Measurements from ENCODE around the gene LDHB. TPM values are rescaled to one million over a fixed set of nuclear protein-coding genes. Genes with fewer than 3 reads are reported as not detected.
"Not testable (repeated sequence)": the region's sequence is repeated elsewhere in the genome, so short reads cannot be mapped to it uniquely, and the experiment has no call there.

The LDHB gene
- total and polyA plus RNA-seq, 7 donors, result 217 to 424 (median 377) TPM

DNA sequence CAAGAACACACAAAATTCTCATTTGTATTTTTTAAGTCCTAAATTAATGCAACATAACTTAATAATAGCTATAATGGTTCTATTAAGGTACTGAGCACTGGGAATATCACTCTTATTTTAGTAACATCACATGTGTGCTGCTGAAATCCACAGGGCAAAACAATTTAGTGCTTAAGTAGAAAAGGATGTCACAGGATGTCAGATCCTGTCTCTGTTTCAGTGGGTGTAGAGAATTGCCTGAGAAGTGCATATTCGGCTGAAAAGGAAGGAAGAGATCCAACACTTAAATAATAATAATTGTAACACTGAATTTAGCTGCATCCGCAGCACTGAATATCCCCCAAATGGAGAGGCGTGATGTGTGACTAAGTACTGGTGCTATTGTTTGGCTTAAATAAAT is 8.6 kb downstream of the LDHB start:
- no peak overlapping the region for H3K4me3 ChIP-seq
- no peaks in the 10 kb centered on the region for H3K27me3 ChIP-seq
- no peak for DNase-seq
- 60 to 62% methylated on average over 3 of the region's 3 CpGs for WGBS, 2 donors
- H3K36me3 ChIP-seq, result peaks cover 0 to 89% (median 32%) of the 10 kb centered on the region in 4 donors
- intact Hi-C loops (cut with DNase I), result no loop called here
- TF ChIP-seq, protein P1, sequence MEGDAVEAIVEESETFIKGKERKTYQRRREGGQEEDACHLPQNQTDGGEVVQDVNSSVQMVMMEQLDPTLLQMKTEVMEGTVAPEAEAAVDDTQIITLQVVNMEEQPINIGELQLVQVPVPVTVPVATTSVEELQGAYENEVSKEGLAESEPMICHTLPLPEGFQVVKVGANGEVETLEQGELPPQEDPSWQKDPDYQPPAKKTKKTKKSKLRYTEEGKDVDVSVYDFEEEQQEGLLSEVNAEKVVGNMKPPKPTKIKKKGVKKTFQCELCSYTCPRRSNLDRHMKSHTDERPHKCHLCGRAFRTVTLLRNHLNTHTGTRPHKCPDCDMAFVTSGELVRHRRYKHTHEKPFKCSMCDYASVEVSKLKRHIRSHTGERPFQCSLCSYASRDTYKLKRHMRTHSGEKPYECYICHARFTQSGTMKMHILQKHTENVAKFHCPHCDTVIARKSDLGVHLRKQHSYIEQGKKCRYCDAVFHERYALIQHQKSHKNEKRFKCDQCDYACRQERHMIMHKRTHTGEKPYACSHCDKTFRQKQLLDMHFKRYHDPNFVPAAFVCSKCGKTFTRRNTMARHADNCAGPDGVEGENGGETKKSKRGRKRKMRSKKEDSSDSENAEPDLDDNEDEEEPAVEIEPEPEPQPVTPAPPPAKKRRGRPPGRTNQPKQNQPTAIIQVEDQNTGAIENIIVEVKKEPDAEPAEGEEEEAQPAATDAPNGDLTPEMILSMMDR (IDR thresholded peaks at IDR 0.05), result no peak
- TF ChIP-seq EP300 (IDR thresholded peaks at IDR 0.05), result no peak
- no peak for TF ChIP-seq POLR2A (IDR thresholded peaks at IDR 0.05)
- TF ChIP-seq POLR2AphosphoS5 (IDR thresholded peaks at IDR 0.05), result no peak
- H3K9me3 ChIP-seq, result no peaks in the 10 kb centered on the region
- H3K27ac ChIP-seq, result no peak overlapping the region
- H3K4me1 ChIP-seq, result peaks cover 0 to 33% (median 0%) of the 10 kb centered on the region in 4 donors

GRCh38 chr12:21648378-21648777 is 9.3 kb downstream of the LDHB start:
- TF ChIP-seq EP300 (IDR thresholded peaks at IDR 0.05), result no peak
- no peak for TF ChIP-seq POLR2AphosphoS5 (IDR thresholded peaks at IDR 0.05)
- TF ChIP-seq, protein P1 (IDR thresholded peaks at IDR 0.05), result no peak
- no peak for TF ChIP-seq POLR2A (IDR thresholded peaks at IDR 0.05)
- Histone ChIP-seq H3K36me3 (peaks cover 4 to 89% (median 34%) of the 10 kb centered on the region in 4 donors), H3K9me3 (no peaks in the 10 kb centered on the region), H3K4me3 (no peak overlapping the region), H3K4me1 (peaks cover 0 to 32% (median 0%) of the 10 kb centered on the region in 4 donors), H3K27me3 (no peaks in the 10 kb centered on the region), H3K27ac (no peak overlapping the region)
- 93 to 96% methylated on average over 2 of the region's 2 CpGs for WGBS, 2 donors
- DNase-seq, result no peak
- intact Hi-C loops (cut with DNase I), result no loop called here

- intact Hi-C loops (cut with DNase I), result no loop called here
- Histone ChIP-seq H3K27me3 (no peaks in the 10 kb centered on the region), H3K9me3 (no peaks in the 10 kb centered on the region), H3K4me3 (no peak overlapping the region), H3K36me3 (peaks cover 6 to 89% (median 38%) of the 10 kb centered on the region in 4 donors), H3K4me1 (peaks cover 0 to 21% (median 0%) of the 10 kb centered on the region in 4 donors), H3K27ac (no peak overlapping the region)
- TF ChIP-seq, protein P1 (IDR thresholded peaks at IDR 0.05), result no peak
- no peak for TF ChIP-seq POLR2AphosphoS5 (IDR thresholded peaks at IDR 0.05)
- no peak for TF ChIP-seq POLR2A (IDR thresholded peaks at IDR 0.05)
- TF ChIP-seq EP300 (IDR thresholded peaks at IDR 0.05), result no peak
- no peak for DNase-seq
Measured at GRCh38 chr12:21647179-21647578, 10.5 kb downstream of the LDHB start.

- intact Hi-C loops (cut with DNase I); H3K27me3 ChIP-seq; H3K4me1 ChIP-seq; DNase-seq; H3K9me3 ChIP-seq; H3K27ac ChIP-seq; H3K4me3 ChIP-seq: not testable (repeated sequence)
- 59 to 75% methylated on average over 7 of the region's 7 CpGs for WGBS, 2 donors
- H3K36me3 ChIP-seq, result peaks cover 16 to 88% (median 45%) of the 10 kb centered on the region in 4 donors
Measured at GRCh38 chr12:21645041-21645500, 12.6 kb downstream of the LDHB start.

DNA sequence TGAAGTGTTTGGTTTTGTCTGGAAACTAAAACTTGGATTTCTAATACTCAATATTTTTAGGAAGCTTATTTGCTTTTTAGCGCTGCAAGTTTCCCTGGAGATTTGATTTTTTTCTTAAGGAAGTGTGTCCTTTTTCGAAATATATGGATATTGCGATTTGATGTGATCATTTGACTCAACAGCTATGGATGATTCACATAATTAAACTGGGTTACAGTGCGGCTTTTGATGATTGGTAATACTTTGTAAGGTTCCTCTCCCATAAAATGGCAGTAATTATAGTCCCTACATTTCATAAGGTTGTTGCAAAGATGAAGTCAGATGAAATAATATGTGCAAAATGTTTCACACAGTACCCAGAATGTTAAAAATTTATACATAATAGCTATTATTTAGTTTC is 13.1 kb downstream of the LDHB start:
- Histone ChIP-seq H3K27me3 (no peaks in the 10 kb centered on the region), H3K27ac (no peak overlapping the region), H3K4me1 (peaks cover 0 to 5% (median 0%) of the 10 kb centered on the region in 4 donors), H3K9me3 (no peaks in the 10 kb centered on the region), H3K4me3 (no peak overlapping the region), H3K36me3 (peaks cover 16 to 85% (median 45%) of the 10 kb centered on the region in 4 donors)
- no peak for DNase-seq
- 95 to 97% methylated on average over 4 of the region's 4 CpGs for WGBS, 2 donors
- TF ChIP-seq EP300 (IDR thresholded peaks at IDR 0.05), result no peak
- TF ChIP-seq POLR2AphosphoS5 (IDR thresholded peaks at IDR 0.05), result no peak
- TF ChIP-seq, protein P1 (IDR thresholded peaks at IDR 0.05), result no peak
- TF ChIP-seq POLR2A (IDR thresholded peaks at IDR 0.05), result no peak
- intact Hi-C loops (cut with DNase I), result no loop called here

Measured in sigmoid colon (tissue), 7 donors.